ENCODE measurements around the gene SLC12A5.

DNA sequence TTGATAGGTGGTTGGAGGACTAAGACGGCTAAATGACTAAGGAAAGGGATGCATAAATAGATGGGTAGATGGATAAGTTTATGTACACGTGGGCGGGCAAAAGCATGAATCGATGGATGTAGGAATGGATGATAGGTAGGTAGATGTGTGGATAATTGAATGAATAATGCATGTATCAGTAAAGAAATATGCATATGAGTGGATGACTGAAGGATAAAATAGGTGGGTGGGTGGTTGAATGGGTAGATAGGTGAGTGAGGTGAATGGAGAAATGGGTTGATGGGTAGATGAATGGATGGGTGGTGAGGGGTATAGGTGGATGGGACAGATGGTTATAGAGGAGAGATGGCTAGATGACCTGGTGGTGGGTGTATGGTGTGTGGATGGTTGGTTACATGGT, 20.2 kb downstream of the SLC12A5 start:
- TF ChIP-seq EZH2 (IDR thresholded peaks at IDR 0.05; ENCODE audit: borderline replicate concordance, insufficient read depth, low read depth, low read length, poor library complexity, severe bottlenecking): no peak
- TF ChIP-seq, protein P1, sequence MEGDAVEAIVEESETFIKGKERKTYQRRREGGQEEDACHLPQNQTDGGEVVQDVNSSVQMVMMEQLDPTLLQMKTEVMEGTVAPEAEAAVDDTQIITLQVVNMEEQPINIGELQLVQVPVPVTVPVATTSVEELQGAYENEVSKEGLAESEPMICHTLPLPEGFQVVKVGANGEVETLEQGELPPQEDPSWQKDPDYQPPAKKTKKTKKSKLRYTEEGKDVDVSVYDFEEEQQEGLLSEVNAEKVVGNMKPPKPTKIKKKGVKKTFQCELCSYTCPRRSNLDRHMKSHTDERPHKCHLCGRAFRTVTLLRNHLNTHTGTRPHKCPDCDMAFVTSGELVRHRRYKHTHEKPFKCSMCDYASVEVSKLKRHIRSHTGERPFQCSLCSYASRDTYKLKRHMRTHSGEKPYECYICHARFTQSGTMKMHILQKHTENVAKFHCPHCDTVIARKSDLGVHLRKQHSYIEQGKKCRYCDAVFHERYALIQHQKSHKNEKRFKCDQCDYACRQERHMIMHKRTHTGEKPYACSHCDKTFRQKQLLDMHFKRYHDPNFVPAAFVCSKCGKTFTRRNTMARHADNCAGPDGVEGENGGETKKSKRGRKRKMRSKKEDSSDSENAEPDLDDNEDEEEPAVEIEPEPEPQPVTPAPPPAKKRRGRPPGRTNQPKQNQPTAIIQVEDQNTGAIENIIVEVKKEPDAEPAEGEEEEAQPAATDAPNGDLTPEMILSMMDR (IDR thresholded peaks at IDR 0.05): no peak
